Bronchial epithelial cell (primary cell): ENCODE results near the gene NDEL1. TPM values are rescaled to one million over a fixed set of nuclear protein-coding genes. Genes with fewer than 3 reads are reported as not detected.

ENCODE experiments used
- DNase-seq: peaks from one replicate; pipeline ENCODE4 v3.0.0-alpha.2; 2010; ENCODE audit warnings: low read depth
- FAIRE-seq: peaks from 2 replicates; lab custom pipeline; 2011; peaks lifted over from hg19 to GRCh38; lab: Jason Lieb, UNC
- H3K27me3 ChIP-seq: 2 replicates; pipeline ENCODE4 v1.5.1; 2011; ENCODE audit warnings: low read length; ENCODE audit not compliant: control insufficient read depth, insufficient read depth
- H3K36me3 ChIP-seq: 2 replicates; pipeline ENCODE4 v1.5.1; 2011; ENCODE audit warnings: low read length; ENCODE audit not compliant: control insufficient read depth, insufficient read depth
- H3K4me3 ChIP-seq: 2 replicates; pipeline ENCODE4 v1.5.1; 2011; ENCODE audit warnings: mild to moderate bottlenecking, low read depth, low read length, control low read depth
- CTCF ChIP-seq: IDR thresholded peaks from 2 replicates; pipeline ENCODE4 v1.5.1; 2011; ENCODE audit warnings: mild to moderate bottlenecking, moderate library complexity, low read length, control low read depth, inconsistent platforms; ENCODE audit not compliant: insufficient read depth, severe bottlenecking
- total RNA-seq: library from RNA; depleted of rRNA; stranded (reverse); fragments of >200 nt; gene quantifications from 2 replicates; pipeline ENCODE4 v1.2.1, GENCODE V29; 2014

The NDEL1 gene
- total RNA-seq, 1 donor from 2014 or later = 47.1 TPM

GRCh38 chr17:8476741-8477140 is 41.1 kb downstream of the NDEL1 start:
- FAIRE-seq (no peak), DNase-seq (no peak)
- TF ChIP-seq CTCF = no peak
- Histone ChIP-seq H3K4me3 (no peak overlapping the region), H3K27me3 (no peaks in the 10 kb centered on the region), H3K36me3 (peaks cover 22% of the 10 kb centered on the region)

- Histone ChIP-seq H3K4me3 (no peak overlapping the region), H3K36me3 (peaks cover 20% of the 10 kb centered on the region), H3K27me3 (no peaks in the 10 kb centered on the region)
- FAIRE-seq = no peak
- no peak for TF ChIP-seq CTCF
- DNase-seq = no peak
Measured at GRCh38 chr17:8477171-8477570, 41.5 kb downstream of the NDEL1 start.

- FAIRE-seq (no peak), DNase-seq (no peak)
- Histone ChIP-seq H3K36me3 (peaks cover 22% of the 10 kb centered on the region), H3K4me3 (no peak overlapping the region), H3K27me3 (no peaks in the 10 kb centered on the region)
- no peak for TF ChIP-seq CTCF
Measured at GRCh38 chr17:8477715-8478441, 42.2 kb downstream of the NDEL1 start.

- no peak for DNase-seq
- TF ChIP-seq CTCF = no peak
- Histone ChIP-seq H3K36me3 (peaks cover 23% of the 10 kb centered on the region), H3K4me3 (no peak overlapping the region), H3K27me3 (no peaks in the 10 kb centered on the region)
- no peak for FAIRE-seq
Measured at GRCh38 chr17:8479431-8479947, 43.8 kb downstream of the NDEL1 start.

GRCh38 chr17:8480011-8480976 is 44.6 kb downstream of the NDEL1 start:
- TF ChIP-seq CTCF = no peak
- FAIRE-seq = no peak
- H3K36me3 ChIP-seq = peaks cover 21% of the 10 kb centered on the region
- H3K27me3 ChIP-seq = no peaks in the 10 kb centered on the region
- no peak for DNase-seq
- H3K4me3 ChIP-seq = no peak overlapping the region
